GM18870 (cell line): ENCODE data around the gene APPL2.
"Not testable (repeated sequence)": the region's sequence is repeated elsewhere in the genome, so short reads cannot be mapped to it uniquely, and the experiment has no call there.

ENCODE experiments used
- ATAC-seq: cut with Tn5 transposase; IDR thresholded peaks from one replicate; pipeline ENCODE4 v1.9.1; 2021; ENCODE audit warnings: moderate library complexity; ENCODE audit not compliant: unreplicated experiment

Gene APPL2

GRCh38 chr12:105256431-105256830, 20.5 kb upstream of the APPL2 start:
- not testable (repeated sequence) for ATAC-seq

GRCh38 chr12:105256011-105256410, 20.0 kb upstream of the APPL2 start:
- ATAC-seq: no peak

DNA sequence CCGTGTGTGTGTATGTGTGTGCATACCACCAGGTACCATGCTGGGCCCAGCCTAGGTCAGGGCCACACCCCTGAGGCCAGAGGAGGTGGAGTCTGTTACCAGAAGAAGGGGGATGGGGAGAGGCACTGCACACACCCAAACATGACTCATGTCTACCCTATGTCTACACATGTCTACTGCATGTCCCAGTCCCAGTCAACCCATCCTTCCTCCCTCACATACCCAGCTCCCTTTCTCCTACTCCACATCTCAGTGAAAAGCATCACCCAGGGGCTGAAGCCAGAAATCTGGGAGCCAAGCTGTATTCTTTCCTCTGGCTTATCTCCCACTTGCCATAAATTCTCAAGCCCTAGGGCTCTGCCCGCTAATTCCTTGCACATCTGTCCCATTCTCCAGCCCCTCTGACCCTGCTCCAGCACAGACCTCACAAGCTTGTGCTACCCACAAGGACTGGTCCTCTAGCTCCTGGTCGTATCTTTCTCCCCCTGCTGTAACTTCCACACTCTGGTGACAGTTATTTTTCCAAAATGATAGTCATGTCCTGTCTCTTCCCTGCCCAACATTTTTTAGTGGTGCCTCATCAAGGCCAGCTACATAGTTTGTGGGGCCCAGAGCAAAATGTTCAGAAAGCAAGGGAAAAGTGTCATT, 18.0 kb upstream of the APPL2 start:
- no peak for ATAC-seq

- ATAC-seq: no peak
Measured at GRCh38 chr12:105252901-105253300, 16.9 kb upstream of the APPL2 start.

- not testable (repeated sequence) for ATAC-seq
Measured at GRCh38 chr12:105245776-105246427, 9.9 kb upstream of the APPL2 start.

GRCh38 chr12:105245291-105245690, 9.3 kb upstream of the APPL2 start:
- no peak for ATAC-seq

DNA sequence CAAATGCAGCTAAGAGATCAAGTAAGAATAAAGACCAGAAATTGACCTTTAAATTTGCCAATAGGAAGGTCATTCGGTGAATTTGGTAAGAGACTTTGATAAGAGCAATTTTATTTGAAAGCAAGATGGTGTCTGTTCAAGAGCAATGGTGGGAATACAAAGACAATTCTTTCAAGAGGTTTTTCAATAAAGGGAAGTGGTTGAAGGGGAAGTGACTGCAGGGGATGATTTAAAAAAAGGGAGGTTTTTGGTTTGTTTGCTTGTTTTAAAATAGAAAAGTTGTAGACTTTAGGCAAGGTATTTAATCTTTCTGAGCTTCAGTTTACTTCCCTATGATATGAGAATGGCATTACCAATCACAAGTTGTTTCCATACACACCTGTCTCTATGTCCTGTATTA, 4.3 kb upstream of the APPL2 start:
- ATAC-seq: no peak

GRCh38 chr12:105239304-105239703, 3.3 kb upstream of the APPL2 start:
- ATAC-seq: no peak

- no peak for ATAC-seq
Measured at GRCh38 chr12:105237666-105238065, 1.7 kb upstream of the APPL2 start.

DNA sequence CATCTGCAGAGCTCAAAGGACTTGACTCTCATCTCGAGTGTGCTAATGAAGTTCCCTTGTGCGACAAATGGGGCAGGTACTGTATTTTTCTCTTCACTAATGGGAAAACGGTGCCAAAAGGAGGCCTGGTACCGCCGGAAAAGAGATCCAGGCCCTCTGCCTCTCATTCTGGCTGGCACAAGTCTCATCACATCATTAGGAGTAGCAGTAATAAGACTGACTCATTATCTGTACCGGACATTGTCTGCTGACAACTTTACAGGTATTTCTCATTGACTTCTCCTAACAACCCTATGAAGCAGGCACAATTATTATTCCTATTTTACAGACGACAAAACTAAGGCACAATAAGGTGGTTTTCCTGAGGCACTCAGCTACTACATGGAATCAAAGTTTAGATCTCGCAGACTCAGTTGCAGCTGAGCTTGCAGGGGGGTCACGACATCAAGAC, 668 bp downstream of the APPL2 start:
- ATAC-seq: no peak

DNA sequence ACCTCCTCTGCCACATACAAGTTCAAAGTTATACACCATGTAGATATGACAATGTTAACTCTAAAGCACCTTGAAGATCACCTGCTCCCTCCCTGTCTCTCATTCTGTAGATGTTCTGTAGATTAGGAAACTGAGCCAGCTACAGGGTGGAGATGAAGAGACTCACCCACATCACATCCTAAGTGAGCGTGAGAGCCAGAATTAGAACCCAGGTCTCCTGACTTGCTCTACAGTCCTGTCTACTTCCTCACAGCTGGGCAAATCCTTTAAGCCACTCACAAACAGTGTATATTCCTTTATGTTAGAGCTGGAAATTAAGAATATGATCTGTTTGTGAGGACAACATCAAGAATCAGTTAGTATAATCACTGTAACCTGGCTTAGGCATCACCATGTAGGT, 1.8 kb downstream of the APPL2 start:
- ATAC-seq: no peak

DNA sequence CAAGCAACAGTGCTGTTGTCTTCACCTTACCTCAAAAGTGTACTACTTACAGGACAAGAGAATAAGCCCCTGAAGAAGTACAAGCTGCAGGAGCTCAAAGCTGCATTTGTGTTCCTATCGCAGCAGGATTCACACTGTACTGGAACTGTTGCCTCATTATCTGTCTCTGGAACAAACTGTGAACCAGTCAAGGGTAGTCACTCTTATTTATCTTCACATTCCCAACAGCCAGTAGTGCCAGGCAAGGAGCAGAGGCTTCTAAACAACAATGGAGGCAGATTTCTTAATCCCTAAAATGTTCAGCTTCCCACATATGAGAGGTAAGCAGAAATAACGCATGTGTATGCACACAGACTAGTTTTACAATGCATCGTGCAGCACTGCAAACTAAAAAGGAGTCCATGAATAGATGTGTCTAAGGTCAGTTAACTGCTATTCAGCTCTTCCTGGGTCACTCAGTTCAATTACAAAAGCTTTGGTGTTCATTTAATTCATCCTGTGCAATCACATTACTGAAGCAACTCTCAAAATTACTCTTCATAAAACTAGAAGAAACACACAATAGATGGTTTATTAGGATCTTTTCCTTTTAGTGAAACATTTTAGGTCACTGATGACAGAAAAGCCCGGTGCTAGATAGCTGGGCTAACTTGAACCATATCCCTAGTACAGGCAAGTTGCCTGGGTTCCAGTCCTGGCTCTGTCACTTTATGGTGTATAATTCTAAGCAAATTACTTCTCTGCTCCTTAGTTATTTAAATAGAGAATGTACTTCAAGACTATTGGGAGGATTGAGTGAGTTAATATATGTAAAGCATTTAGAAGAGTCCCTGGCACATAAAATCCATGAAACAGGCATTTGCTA, 2.7 kb downstream of the APPL2 start:
- ATAC-seq: no peak

GRCh38 chr12:105231396-105231795, 4.6 kb downstream of the APPL2 start:
- ATAC-seq: no peak

GRCh38 chr12:105229371-105229770, 6.6 kb downstream of the APPL2 start:
- no peak for ATAC-seq

DNA sequence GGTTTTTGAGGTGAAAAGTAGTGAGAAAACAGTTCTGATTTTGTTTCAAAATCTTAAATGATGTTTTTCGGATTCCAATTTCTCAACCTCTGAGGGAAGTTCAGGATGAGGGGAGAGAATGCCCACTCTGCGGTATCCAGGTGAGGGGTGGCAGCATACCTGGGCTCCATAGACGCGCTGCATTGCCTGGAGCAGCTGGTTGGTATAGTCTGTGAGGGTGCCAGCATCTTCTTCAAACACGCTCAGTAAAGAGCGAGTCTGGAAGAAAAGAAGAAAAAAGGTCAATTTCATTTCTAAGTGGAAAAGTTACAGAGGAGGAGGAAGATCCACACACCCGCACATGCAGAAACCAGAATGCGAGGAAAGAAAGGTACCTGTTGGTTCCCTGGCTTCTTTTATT, 7.0 kb downstream of the APPL2 start:
- no peak for ATAC-seq

DNA sequence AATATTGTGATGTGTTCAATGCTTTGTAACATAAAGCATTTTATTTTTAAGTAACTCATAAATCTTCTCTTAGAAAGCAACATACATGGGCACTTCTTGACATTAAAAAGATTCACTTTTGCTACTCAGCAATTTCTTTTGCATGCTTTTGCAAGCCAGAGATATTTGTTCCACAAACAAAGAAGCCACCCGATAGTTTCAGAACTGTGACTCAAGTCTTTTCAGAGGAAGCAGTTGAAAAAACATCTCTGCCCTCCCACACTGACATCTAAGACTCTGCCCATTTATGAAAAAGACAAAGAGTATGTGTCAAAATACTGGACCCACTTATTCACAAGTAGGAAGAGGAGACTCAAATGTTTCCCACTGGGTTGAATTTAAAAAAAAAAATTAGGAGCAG, 7.5 kb downstream of the APPL2 start:
- ATAC-seq: no peak

GRCh38 chr12:105227879-105228278, 8.1 kb downstream of the APPL2 start:
- ATAC-seq: no peak

- ATAC-seq: no peak
Measured at GRCh38 chr12:105226219-105226618, 9.8 kb downstream of the APPL2 start.

GRCh38 chr12:105225505-105226015, 10.4 kb downstream of the APPL2 start:
- ATAC-seq: no peak

- no peak for ATAC-seq
Measured at GRCh38 chr12:105224399-105224798, 11.6 kb downstream of the APPL2 start.

GRCh38 chr12:105223884-105224283, 12.1 kb downstream of the APPL2 start:
- ATAC-seq: no peak
